NCI-H524 treated with DMSO at 0.1 percent for 48 hours (cell line): Measurements from ENCODE around the gene IGSF11.
"Not testable (repeated sequence)": the region's sequence is repeated elsewhere in the genome, so short reads cannot be mapped to it uniquely, and the experiment has no call there.

Experiments
- DNase-seq: peaks from one replicate; lab custom pipeline; 2025; lab: John Stamatoyannopoulos, UW

The IGSF11 gene

GRCh38 chr3:118882353-118882947 lies 152.2 kb downstream of the IGSF11 start:
- no peak for DNase-seq

DNA sequence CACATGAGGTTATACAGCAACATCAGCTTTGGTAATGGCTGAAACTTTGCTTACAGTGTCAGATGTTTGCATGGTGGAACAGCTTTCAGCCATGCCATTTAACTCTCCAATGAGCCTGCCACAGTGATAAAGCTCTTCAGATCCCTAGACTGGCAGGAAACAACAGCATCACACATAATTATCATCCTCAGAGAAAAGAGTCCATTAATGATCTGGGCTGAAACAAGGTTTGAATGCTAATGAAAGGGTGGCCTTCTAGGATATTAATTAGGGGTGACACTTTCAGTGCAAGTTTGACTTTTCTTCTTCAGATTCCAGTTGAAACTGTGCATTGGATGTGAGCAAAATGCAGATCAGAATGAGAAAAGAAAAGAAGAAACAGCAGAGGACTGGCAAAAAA lies 166.6 kb downstream of the IGSF11 start:
- DNase-seq, result no peak

DNA sequence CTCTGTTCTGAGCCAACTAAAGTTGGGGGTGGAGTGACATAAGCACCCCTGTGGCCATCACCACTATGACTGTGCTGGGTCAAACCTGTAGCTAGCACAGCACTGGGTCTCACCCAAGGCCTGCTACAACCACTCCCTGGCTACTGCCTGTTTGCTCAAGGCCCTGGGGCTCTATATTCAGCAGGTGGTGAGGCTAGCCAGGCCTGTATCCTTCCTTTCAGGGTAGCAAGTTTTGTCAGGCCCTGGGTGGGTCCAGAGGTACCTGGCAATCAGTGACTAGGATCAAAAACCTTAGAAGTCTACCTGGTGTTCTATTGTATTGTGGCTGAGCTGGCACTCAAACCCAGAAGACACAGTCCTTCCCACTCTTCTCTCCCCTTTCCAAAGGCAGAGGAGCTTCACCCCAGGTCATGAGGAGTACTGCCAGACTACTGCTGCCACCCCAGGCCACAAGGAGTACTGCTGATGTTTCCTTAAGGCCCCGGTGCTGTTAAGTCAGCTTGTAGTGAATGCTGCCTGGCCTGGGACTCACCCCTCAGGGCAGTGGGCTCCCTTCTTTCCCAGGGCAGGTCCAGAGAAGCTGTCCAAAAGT lies 170.8 kb downstream of the IGSF11 start:
- no peak for DNase-seq

DNA sequence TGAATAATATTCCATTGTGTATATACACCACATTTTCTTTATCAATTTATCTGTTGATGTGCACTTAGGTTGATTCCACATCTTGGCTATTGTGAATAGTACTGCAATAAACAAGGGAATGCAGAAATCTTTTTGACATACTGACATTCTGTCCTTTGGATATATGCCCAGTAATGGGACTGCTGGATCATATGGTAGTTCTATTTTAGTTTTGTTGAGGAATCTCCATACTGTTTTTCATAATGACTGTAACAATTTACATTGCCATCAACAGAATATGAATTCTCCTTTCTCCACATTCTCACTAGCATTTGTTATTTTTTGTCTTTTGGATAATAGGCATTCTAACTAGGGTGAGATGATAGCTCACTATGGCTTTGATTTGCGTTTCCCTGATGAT lies 174.7 kb downstream of the IGSF11 start:
- DNase-seq, result no peak

GRCh38 chr3:118851466-118852193 lies 183.0 kb downstream of the IGSF11 start:
- DNase-seq, result not testable (repeated sequence)

- no peak for DNase-seq
Measured at GRCh38 chr3:118850687-118851086, 184.0 kb downstream of the IGSF11 start.
